Muscle layer of duodenum (tissue), 2 donors: ENCODE results near the gene CYB5RL.

ENCODE experiments used
- H3K27ac ChIP-seq: one replicate; pipeline ENCODE4 v1.7.0; 2013; ENCODE audit warnings: mild to moderate bottlenecking, low read length
- H3K27me3 ChIP-seq: one replicate; pipeline ENCODE4 v1.7.0; 2013; ENCODE audit warnings: low read depth, mild to moderate bottlenecking, control low read depth, low read length
- H3K36me3 ChIP-seq, 2 donors: one replicate each; pipeline ENCODE4 v1.7.0; 2013; ENCODE audit warnings: low read length in 2 of 2, control low read depth in 1 of 2, mild to moderate bottlenecking in 1 of 2; ENCODE audit not compliant: insufficient read depth in 2 of 2, control insufficient read depth in 1 of 2
- H3K4me1 ChIP-seq, 2 donors: one replicate each; pipeline ENCODE4 v1.7.0; 2013; ENCODE audit warnings: low read length in 2 of 2, mild to moderate bottlenecking in 2 of 2, control low read depth in 1 of 2, moderate library complexity in 1 of 2; ENCODE audit not compliant: insufficient read depth in 2 of 2, control insufficient read depth in 1 of 2
- H3K4me3 ChIP-seq, 2 donors: one replicate each; pipeline ENCODE4 v1.7.0; 2013; ENCODE audit warnings: low read length in 2 of 2, low read depth in 1 of 2, mild to moderate bottlenecking in 1 of 2
- H3K9me3 ChIP-seq, 2 donors: one replicate each; pipeline ENCODE4 v1.7.0; 2013; ENCODE audit warnings: low read length in 2 of 2, control low read depth in 1 of 2, mild to moderate bottlenecking in 1 of 2; ENCODE audit not compliant: control insufficient read depth in 1 of 2
- donor health status: healthy.

Gene CYB5RL

GRCh38 chr1:54199765-54200518 lies at the start of gene CYB5RL, which contains the start of gene MRPL37:
Gene CYB5RL (minus strand): TSS chr1:54200030. CDS start chr1:54195616, 4,414 bp downstream.
Gene MRPL37 (plus strand): TSS chr1:54200167. CDS start chr1:54200244, 77 bp downstream.
- peak within 1 kb of the TSS; percentile 60 for H3K27ac ChIP-seq
- peak within 1 kb of the TSS; percentile 97 to 99 for H3K4me3 ChIP-seq
- no peaks in the 10 kb centered on the region for H3K9me3 ChIP-seq
- no peaks in the 10 kb centered on the region for H3K27me3 ChIP-seq
- H3K4me1 ChIP-seq = peaks cover 18 to 22% of the 10 kb centered on the region in 2 donors
- H3K36me3 ChIP-seq = peaks cover 11 to 20% of the 10 kb centered on the region in 2 donors

GRCh38 chr1:54248966-54249365 lies 49.1 kb upstream of the CYB5RL start:
- Histone ChIP-seq H3K4me3 (no peak overlapping the region), H3K9me3 (no peaks in the 10 kb centered on the region), H3K27ac (no peak overlapping the region), H3K4me1 (peaks cover 0 to 40% of the 10 kb centered on the region in 2 donors), H3K27me3 (no peaks in the 10 kb centered on the region), H3K36me3 (peaks cover 7 to 18% of the 10 kb centered on the region in 2 donors)

GRCh38 chr1:54247863-54248515 lies 48.2 kb upstream of the CYB5RL start:
- Histone ChIP-seq H3K27ac (no peak overlapping the region), H3K36me3 (peaks cover 14 to 23% of the 10 kb centered on the region in 2 donors)

GRCh38 chr1:54246116-54246721 lies 46.4 kb upstream of the CYB5RL start:
- Histone ChIP-seq H3K4me3 (no peak overlapping the region), H3K4me1 (peaks cover 0 to 40% of the 10 kb centered on the region in 2 donors), H3K27ac (no peak overlapping the region), H3K36me3 (peaks cover 16 to 22% of the 10 kb centered on the region in 2 donors), H3K9me3 (no peaks in the 10 kb centered on the region), H3K27me3 (no peaks in the 10 kb centered on the region)

More at GRCh38 chr1:54247863-54248515, 48.2 kb upstream of the CYB5RL start:
- peaks cover 0 to 40% of the 10 kb centered on the region in 2 donors for H3K4me1 ChIP-seq
- no peaks in the 10 kb centered on the region for H3K9me3 ChIP-seq
- H3K27me3 ChIP-seq = no peaks in the 10 kb centered on the region
- no peak overlapping the region for H3K4me3 ChIP-seq

- Histone ChIP-seq H3K27ac (no peak overlapping the region), H3K9me3 (no peaks in the 10 kb centered on the region), H3K4me3 (no peak overlapping the region), H3K36me3 (peaks cover 16 to 23% of the 10 kb centered on the region in 2 donors), H3K4me1 (peaks cover 0 to 40% of the 10 kb centered on the region in 2 donors), H3K27me3 (no peaks in the 10 kb centered on the region)
These were observed 45.7 kb upstream of the CYB5RL start for GRCh38 chr1:54245501-54245900.

GRCh38 chr1:54244655-54245054 lies 44.8 kb upstream of the CYB5RL start:
- Histone ChIP-seq H3K4me1 (peaks cover 0 to 43% of the 10 kb centered on the region in 2 donors), H3K27ac (no peak overlapping the region), H3K9me3 (no peaks in the 10 kb centered on the region), H3K27me3 (no peaks in the 10 kb centered on the region), H3K36me3 (peaks cover 16 to 24% of the 10 kb centered on the region in 2 donors), H3K4me3 (no peak overlapping the region)

GRCh38 chr1:54243022-54243421 lies 43.2 kb upstream of the CYB5RL start:
- peaks cover 0 to 43% of the 10 kb centered on the region in 2 donors for H3K4me1 ChIP-seq
- peaks cover 15 to 36% of the 10 kb centered on the region in 2 donors for H3K36me3 ChIP-seq
- no peaks in the 10 kb centered on the region for H3K9me3 ChIP-seq
- H3K4me3 ChIP-seq = no peak overlapping the region
- H3K27me3 ChIP-seq = no peaks in the 10 kb centered on the region
- no peak overlapping the region for H3K27ac ChIP-seq

GRCh38 chr1:54241364-54241763 lies 41.5 kb upstream of the CYB5RL start:
- Histone ChIP-seq H3K27ac (no peak overlapping the region), H3K9me3 (no peaks in the 10 kb centered on the region), H3K36me3 (peaks cover 28 to 53% of the 10 kb centered on the region in 2 donors), H3K27me3 (no peaks in the 10 kb centered on the region), H3K4me3 (no peak overlapping the region), H3K4me1 (peaks cover 0 to 28% of the 10 kb centered on the region in 2 donors)

- H3K36me3 ChIP-seq = peaks cover 28 to 56% of the 10 kb centered on the region in 2 donors
- no peak overlapping the region for H3K4me3 ChIP-seq
- H3K27ac ChIP-seq = no peak overlapping the region
- no peaks in the 10 kb centered on the region for H3K27me3 ChIP-seq
- H3K4me1 ChIP-seq = peaks cover 0 to 23% of the 10 kb centered on the region in 2 donors
- H3K9me3 ChIP-seq = no peaks in the 10 kb centered on the region
These were observed 41.0 kb upstream of the CYB5RL start for GRCh38 chr1:54240741-54241335.

GRCh38 chr1:54239631-54240031 lies 39.8 kb upstream of the CYB5RL start:
- Histone ChIP-seq H3K4me1 (peaks cover 0 to 11% of the 10 kb centered on the region in 2 donors), H3K27ac (no peak overlapping the region), H3K9me3 (no peaks in the 10 kb centered on the region), H3K4me3 (no peak overlapping the region), H3K36me3 (peaks cover 28 to 56% of the 10 kb centered on the region in 2 donors), H3K27me3 (no peaks in the 10 kb centered on the region)

- H3K36me3 ChIP-seq = peaks cover 28 to 56% of the 10 kb centered on the region in 2 donors
- no peak overlapping the region for H3K4me3 ChIP-seq
- no peak overlapping the region for H3K27ac ChIP-seq
- no peaks in the 10 kb centered on the region for H3K9me3 ChIP-seq
- H3K4me1 ChIP-seq = peaks cover 0 to 7% of the 10 kb centered on the region in 2 donors
- no peaks in the 10 kb centered on the region for H3K27me3 ChIP-seq
These were observed 39.2 kb upstream of the CYB5RL start for GRCh38 chr1:54239035-54239383.
